KOPT-K1 (cell line): Measurements from ENCODE around the gene POLDIP3.
"Not testable (repeated sequence)": the region's sequence is repeated elsewhere in the genome, so short reads cannot be mapped to it uniquely, and the experiment has no call there.

Experiments
- H3K27ac ChIP-seq: fragments of 200-600 bp; sonication (generic); 2 replicates; pipeline ENCODE4 v1.5.1; 2016; ENCODE audit warnings: antibody characterized with exemption, mild to moderate bottlenecking, low read depth, low read length; ENCODE audit not compliant: poor library complexity, severe bottlenecking
- H3K36me3 ChIP-seq: fragments of 200-600 bp; sonication (generic); 2 replicates; pipeline ENCODE4 v1.5.1; 2017; ENCODE audit warnings: antibody characterized with exemption, mild to moderate bottlenecking, low read length, moderate library complexity; ENCODE audit not compliant: insufficient read depth
- H3K9me3 ChIP-seq: fragments of 200-600 bp; sonication (generic); 2 replicates; pipeline ENCODE4 v1.5.1; 2017; ENCODE audit warnings: antibody characterized with exemption, low read length, mild to moderate bottlenecking; ENCODE audit not compliant: insufficient read depth, poor library complexity, severe bottlenecking

The POLDIP3 gene

DNA sequence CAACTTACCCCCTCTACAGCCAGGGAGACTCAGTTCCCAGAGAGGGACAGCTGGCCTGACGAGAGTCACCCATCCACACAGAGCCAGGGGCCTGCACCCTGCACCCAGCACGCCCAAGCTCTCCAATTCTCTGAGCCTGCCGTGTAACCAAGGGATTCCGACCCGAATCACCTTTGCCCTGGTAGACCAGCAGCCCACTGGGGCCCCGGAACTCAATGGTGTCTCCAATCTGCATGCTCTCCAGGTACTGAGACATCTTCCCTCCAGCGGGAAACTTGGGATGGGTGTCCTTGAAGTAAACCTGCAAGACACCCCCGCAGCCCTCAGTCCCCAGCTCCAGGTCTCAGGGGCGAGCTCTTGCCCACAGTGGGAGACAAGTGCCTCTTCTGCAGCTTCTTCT, 13.3 kb upstream of the POLDIP3 start:
- H3K36me3 ChIP-seq, result peaks cover 86% of the 10 kb centered on the region
- no peak overlapping the region for H3K27ac ChIP-seq
- no peaks in the 10 kb centered on the region for H3K9me3 ChIP-seq

DNA sequence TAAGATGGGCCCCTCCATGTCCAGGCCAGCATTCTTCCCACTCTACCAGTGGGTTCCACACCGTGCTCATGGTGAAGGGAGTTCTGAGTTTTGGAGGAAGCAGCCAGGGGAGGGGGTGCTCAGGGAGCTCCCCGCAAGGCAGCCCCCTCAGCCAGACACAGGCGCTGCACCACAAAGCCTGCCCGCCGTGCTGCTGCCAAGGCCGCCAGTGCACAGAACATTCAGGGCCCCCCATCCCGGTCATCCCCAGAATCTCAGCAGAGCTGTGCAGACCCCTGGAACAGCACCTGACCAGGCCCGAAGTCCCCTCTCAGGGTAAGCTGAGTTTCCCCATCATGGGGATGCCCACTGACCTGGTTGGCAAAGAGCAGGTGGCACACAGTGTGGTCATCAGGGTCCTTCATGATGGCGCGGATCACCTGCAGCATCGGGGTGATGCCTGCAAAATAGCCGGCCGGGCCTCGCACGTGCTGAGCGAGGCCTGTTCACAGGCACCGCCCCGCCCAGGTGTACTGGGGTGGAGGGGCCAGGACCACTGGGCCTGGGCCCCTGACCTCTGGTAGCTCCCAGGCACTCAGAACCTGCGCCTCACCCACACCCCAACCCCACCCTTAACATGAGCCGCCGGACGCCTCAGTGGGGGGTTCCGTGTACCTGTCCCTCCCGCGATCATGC, 12.4 kb upstream of the POLDIP3 start:
- Histone ChIP-seq H3K27ac (no peak overlapping the region), H3K9me3 (no peaks in the 10 kb centered on the region), H3K36me3 (peaks cover 85% of the 10 kb centered on the region)

DNA sequence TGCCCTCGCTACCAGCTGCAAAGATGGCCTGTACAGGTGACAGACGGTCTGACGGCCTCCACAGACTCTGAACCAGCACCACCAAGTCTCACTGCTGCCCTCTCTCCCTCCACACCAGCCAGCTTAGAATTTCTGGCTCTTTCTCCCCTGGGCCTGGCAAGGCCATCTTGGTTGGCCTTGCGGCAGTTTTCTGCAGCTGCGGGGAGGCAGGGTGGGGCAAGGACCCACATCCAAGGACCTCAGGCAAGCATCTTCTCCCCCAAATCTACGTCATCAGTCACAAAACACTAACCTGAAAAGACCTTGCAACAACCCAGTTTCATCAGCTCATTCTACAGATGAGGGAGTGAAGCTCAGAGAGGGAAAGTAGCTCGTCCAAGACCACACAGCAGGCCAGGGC, 11.7 kb upstream of the POLDIP3 start:
- no peak overlapping the region for H3K27ac ChIP-seq
- H3K36me3 ChIP-seq, result peaks cover 79% of the 10 kb centered on the region
- no peaks in the 10 kb centered on the region for H3K9me3 ChIP-seq

DNA sequence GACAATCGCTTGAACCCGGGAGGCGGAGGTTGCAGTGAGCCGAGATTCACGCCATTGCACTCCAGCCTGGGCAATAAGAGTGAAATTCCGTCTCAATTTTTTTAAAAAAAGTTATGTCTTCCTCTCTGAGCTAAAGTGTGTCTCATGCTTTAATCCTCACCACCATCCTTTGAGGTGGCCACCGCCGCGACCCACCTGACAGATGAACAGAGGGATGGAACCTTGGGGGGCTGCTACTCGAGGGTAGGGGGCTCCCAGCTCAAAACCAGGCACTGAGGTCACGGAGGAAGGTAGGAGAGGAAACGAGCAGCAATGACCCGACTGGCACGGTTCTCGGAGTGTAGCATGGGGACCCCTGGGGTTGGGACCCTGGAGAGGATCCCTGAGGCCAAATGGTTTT, 10.7 kb upstream of the POLDIP3 start:
- no peaks in the 10 kb centered on the region for H3K9me3 ChIP-seq
- H3K36me3 ChIP-seq, result peaks cover 74% of the 10 kb centered on the region
- no peak overlapping the region for H3K27ac ChIP-seq

GRCh38 chr22:42624551-42625106, 9.9 kb upstream of the POLDIP3 start:
- Histone ChIP-seq H3K27ac (no peak overlapping the region), H3K9me3 (no peaks in the 10 kb centered on the region), H3K36me3 (peaks cover 74% of the 10 kb centered on the region)

- H3K36me3 ChIP-seq, result peaks cover 74% of the 10 kb centered on the region
- H3K9me3 ChIP-seq, result no peaks in the 10 kb centered on the region
- no peak overlapping the region for H3K27ac ChIP-seq
These were observed 9.2 kb upstream of the POLDIP3 start for GRCh38 chr22:42623756-42624441.

GRCh38 chr22:42623301-42623751, 8.6 kb upstream of the POLDIP3 start:
- Histone ChIP-seq H3K27ac (no peak overlapping the region), H3K36me3 (peaks cover 70% of the 10 kb centered on the region)

DNA sequence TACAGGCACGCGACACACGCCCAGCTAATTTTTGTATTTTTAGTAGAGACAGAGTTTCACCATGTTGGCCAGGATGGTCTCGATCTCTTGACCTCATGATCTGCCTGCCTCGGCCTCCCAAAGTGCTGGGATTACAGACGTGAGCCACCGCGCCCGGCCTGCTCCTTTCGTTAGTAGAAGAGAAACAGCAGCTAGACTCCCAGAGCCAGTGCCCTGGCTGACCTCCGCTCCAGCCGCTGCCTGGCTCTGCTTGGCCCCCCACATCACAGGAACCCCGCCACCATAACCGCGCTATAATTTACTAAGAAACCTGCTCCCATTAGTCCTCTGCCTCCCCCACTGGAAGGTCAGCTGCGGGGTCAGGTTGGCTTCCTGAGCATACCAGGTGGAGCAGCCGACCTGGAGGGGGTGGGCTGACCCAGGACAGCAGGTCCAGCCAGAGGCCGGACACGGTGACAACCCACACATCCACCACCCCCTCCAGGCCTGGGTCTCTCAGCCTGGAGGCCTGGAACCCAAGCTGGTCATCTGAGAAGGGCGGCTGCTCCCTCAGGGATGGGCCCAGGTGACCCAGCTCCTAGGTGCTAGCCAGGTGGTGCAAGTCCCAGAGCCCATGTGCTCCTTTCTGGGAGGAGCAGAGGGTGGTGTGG, 7.5 kb upstream of the POLDIP3 start:
- Histone ChIP-seq H3K9me3 (no peaks in the 10 kb centered on the region), H3K27ac (no peak overlapping the region), H3K36me3 (peaks cover 59% of the 10 kb centered on the region)

More at GRCh38 chr22:42623301-42623751, 8.6 kb upstream of the POLDIP3 start:
- no peaks in the 10 kb centered on the region for H3K9me3 ChIP-seq

GRCh38 chr22:42621505-42622002, 6.9 kb upstream of the POLDIP3 start:
- Histone ChIP-seq H3K27ac (no peak overlapping the region), H3K9me3 (no peaks in the 10 kb centered on the region), H3K36me3 (peaks cover 53% of the 10 kb centered on the region)

GRCh38 chr22:42620084-42620483, 5.4 kb upstream of the POLDIP3 start:
- Histone ChIP-seq H3K27ac (no peak overlapping the region), H3K36me3 (peaks cover 42% of the 10 kb centered on the region)

DNA sequence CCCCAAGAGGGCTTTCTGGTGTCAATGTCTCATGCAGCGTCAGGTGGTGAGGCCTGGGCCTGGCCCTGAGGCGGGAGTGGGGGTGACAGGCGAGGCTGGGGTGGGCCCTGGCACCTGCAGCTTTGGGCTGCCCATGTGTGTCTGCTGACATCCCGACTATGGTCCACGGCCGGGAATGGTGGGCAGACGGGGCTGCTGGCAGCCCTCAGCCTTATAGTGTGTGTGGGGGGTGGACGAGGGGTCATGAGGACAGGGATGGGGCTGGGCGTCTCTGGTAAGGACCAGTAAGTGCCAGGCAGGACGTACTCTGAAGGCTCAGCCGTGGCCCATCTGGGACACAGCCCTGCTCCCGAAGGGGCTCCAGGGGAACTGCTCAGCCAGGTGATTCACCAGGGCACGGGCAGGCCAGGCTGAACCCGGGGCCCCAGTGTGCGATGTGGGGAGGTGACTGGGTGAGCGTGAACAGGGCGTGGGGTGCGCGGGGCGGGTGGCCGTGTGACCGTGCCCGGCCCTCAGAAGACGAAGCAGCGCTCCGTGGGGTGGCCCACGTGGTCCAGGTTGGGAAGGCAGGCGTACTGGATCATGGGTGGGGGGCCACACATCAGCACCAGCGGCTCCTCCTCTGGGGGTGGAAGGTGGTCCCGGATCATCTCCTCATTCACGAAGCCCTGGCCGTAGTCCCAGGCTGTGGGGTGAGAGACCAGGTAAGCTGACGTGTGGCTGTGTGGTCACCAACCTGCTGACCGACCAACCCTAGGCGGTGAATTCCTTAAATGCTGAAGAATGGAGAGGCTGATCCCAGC, 4.8 kb upstream of the POLDIP3 start:
- Histone ChIP-seq H3K36me3 (peaks cover 41% of the 10 kb centered on the region), H3K9me3 (no peaks in the 10 kb centered on the region), H3K27ac (no peak overlapping the region)

More at GRCh38 chr22:42620084-42620483, 5.4 kb upstream of the POLDIP3 start:
- H3K9me3 ChIP-seq, result no peaks in the 10 kb centered on the region

DNA sequence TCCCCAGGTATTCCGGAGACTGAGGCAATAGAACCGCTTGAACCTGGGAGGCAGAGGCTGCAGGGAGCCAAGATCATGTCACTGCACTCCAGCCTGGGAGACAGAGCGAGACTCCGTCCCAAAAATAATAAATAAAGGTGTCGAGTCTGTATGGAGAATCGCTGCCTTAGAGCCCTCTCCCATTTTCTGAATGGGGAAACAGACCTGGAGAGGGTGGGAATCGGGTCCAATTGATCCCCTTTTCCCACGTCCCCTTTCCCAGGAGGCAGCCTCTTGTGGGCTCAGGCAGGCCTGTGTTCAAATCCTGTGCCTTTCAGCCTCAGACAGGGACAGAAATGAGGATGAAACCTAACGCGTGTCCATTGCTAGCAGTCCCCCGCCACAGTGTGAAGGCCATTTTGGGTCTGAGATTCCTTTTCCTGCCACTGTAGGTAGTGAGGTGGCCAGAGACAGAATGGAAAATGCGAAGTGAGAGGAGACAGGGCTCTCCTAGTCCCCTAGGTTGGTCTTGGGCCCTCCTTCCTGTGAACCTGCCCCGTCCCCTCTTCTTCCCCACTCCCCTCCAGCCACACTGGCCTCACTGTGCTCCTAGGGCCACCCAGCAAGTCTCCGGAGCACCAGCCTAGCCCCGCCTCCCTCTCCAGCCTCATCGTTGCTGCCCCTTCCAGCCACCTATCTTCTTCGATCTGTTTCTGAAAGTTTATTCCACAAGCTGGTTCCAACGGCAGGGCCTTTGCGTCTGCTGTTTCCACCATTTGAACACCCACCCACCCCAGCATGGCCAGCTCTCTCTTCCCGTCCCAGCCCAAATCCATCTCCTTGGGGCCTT, 2.7 kb upstream of the POLDIP3 start:
- Histone ChIP-seq H3K36me3 (peaks cover 33% of the 10 kb centered on the region), H3K27ac (peak overlapping the region; percentile 4), H3K9me3 (no peaks in the 10 kb centered on the region)

DNA sequence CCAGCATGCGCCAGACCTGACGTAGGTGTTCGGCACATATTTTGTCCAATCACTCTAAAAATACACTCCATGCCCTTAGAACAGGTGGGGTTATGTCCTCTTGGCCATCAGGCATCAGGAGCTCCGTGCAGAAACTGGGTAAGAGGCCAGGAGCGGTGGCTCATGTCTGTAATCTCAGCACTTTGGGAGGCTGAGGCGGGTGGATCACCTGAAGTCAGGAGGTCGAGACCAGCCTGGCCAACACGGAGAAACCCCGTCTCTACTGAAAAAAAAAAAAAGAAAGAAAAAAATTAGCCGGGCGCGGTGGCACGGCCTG, 1.1 kb upstream of the POLDIP3 start:
- not testable (repeated sequence) for H3K9me3 ChIP-seq
- H3K27ac ChIP-seq, result peak overlapping the region; percentile 96
- peaks cover 42% of the 10 kb centered on the region for H3K36me3 ChIP-seq
